ENCODE results near the gene WNT16.
"Not testable (repeated sequence)": the region's sequence is repeated elsewhere in the genome, so short reads cannot be mapped to it uniquely, and the experiment has no call there.

Gene WNT16

GRCh38 chr7:121300685-121301420 lies 27.9 kb upstream of the WNT16 start:
- H3K27ac Mint-ChIP-seq = no peak overlapping the region
- no peaks in the 10 kb centered on the region for H3K4me1 Mint-ChIP-seq (ENCODE audit: low read depth)
- no peaks in the 10 kb centered on the region for H3K9me3 Mint-ChIP-seq (ENCODE audit: low read depth)
- H3K27me3 Mint-ChIP-seq = peaks cover 15% of the 10 kb centered on the region
- H3K36me3 Mint-ChIP-seq = no peaks in the 10 kb centered on the region
- H3K4me3 Mint-ChIP-seq = no peak overlapping the region

- H3K9me3 Mint-ChIP-seq (ENCODE audit: low read depth) = no peaks in the 10 kb centered on the region
- H3K27ac Mint-ChIP-seq = no peak overlapping the region
- H3K36me3 Mint-ChIP-seq = no peaks in the 10 kb centered on the region
- peaks cover 15% of the 10 kb centered on the region for H3K27me3 Mint-ChIP-seq
- peaks cover 2% of the 10 kb centered on the region for H3K4me1 Mint-ChIP-seq (ENCODE audit: low read depth)
- H3K4me3 Mint-ChIP-seq = no peak overlapping the region
Measured at GRCh38 chr7:121301446-121302213, 27.2 kb upstream of the WNT16 start.

- Mint-ChIP-seq H3K4me1 (ENCODE audit: low read depth) (peaks cover 3% of the 10 kb centered on the region), H3K27me3 (peaks cover 15% of the 10 kb centered on the region), H3K4me3 (no peak overlapping the region)
Measured at GRCh38 chr7:121302214-121302745, 26.5 kb upstream of the WNT16 start.

GRCh38 chr7:121303422-121304101 lies 25.2 kb upstream of the WNT16 start:
- Mint-ChIP-seq H3K27me3 (peaks cover 15% of the 10 kb centered on the region), H3K9me3 (ENCODE audit: low read depth) (no peaks in the 10 kb centered on the region), H3K27ac (no peak overlapping the region), H3K4me1 (ENCODE audit: low read depth) (peaks cover 3% of the 10 kb centered on the region), H3K36me3 (no peaks in the 10 kb centered on the region), H3K4me3 (no peak overlapping the region)

More at GRCh38 chr7:121302214-121302745, 26.5 kb upstream of the WNT16 start:
- H3K27ac Mint-ChIP-seq = no peak overlapping the region
- H3K36me3 Mint-ChIP-seq = no peaks in the 10 kb centered on the region
- no peaks in the 10 kb centered on the region for H3K9me3 Mint-ChIP-seq (ENCODE audit: low read depth)

- Mint-ChIP-seq H3K36me3 (no peaks in the 10 kb centered on the region), H3K27me3 (peaks cover 18% of the 10 kb centered on the region), H3K4me1 (ENCODE audit: low read depth) (peaks cover 3% of the 10 kb centered on the region), H3K27ac (no peak overlapping the region), H3K4me3 (no peak overlapping the region), H3K9me3 (ENCODE audit: low read depth) (no peaks in the 10 kb centered on the region)
Measured at GRCh38 chr7:121304102-121304658, 24.6 kb upstream of the WNT16 start.

GRCh38 chr7:121305109-121305508 lies 23.7 kb upstream of the WNT16 start:
- Mint-ChIP-seq H3K4me1 (ENCODE audit: low read depth) (peaks cover 3% of the 10 kb centered on the region), H3K27ac (no peak overlapping the region), H3K36me3 (no peaks in the 10 kb centered on the region), H3K4me3 (no peak overlapping the region), H3K9me3 (ENCODE audit: low read depth) (no peaks in the 10 kb centered on the region), H3K27me3 (peaks cover 16% of the 10 kb centered on the region)

GRCh38 chr7:121306565-121306964 lies 22.2 kb upstream of the WNT16 start:
- Mint-ChIP-seq H3K4me1 (ENCODE audit: low read depth) (peaks cover 3% of the 10 kb centered on the region), H3K4me3 (no peak overlapping the region), H3K9me3 (ENCODE audit: low read depth) (no peaks in the 10 kb centered on the region), H3K27me3 (peaks cover 12% of the 10 kb centered on the region), H3K36me3 (no peaks in the 10 kb centered on the region), H3K27ac (peak overlapping the region; percentile 19)

GRCh38 chr7:121307021-121307574 lies 21.7 kb upstream of the WNT16 start:
- H3K4me1 Mint-ChIP-seq (ENCODE audit: low read depth) = peaks cover 3% of the 10 kb centered on the region
- H3K27me3 Mint-ChIP-seq = peaks cover 9% of the 10 kb centered on the region
- H3K36me3 Mint-ChIP-seq = no peaks in the 10 kb centered on the region
- H3K4me3 Mint-ChIP-seq = no peak overlapping the region
- H3K27ac Mint-ChIP-seq = peak overlapping the region; percentile 19
- H3K9me3 Mint-ChIP-seq (ENCODE audit: low read depth) = no peaks in the 10 kb centered on the region

- Mint-ChIP-seq H3K27ac (no peak overlapping the region), H3K36me3 (no peaks in the 10 kb centered on the region), H3K9me3 (ENCODE audit: low read depth) (no peaks in the 10 kb centered on the region), H3K4me3 (no peak overlapping the region), H3K27me3 (peaks cover 8% of the 10 kb centered on the region), H3K4me1 (ENCODE audit: low read depth) (no peaks in the 10 kb centered on the region)
Measured at GRCh38 chr7:121313220-121313792, 15.5 kb upstream of the WNT16 start.

- H3K27me3 Mint-ChIP-seq = peaks cover 5% of the 10 kb centered on the region
- H3K9me3 Mint-ChIP-seq (ENCODE audit: low read depth) = no peaks in the 10 kb centered on the region
- H3K36me3 Mint-ChIP-seq = no peaks in the 10 kb centered on the region
- H3K4me3 Mint-ChIP-seq = no peak overlapping the region
- no peaks in the 10 kb centered on the region for H3K4me1 Mint-ChIP-seq (ENCODE audit: low read depth)
- H3K27ac Mint-ChIP-seq = no peak overlapping the region
Measured at GRCh38 chr7:121313793-121314676, 14.8 kb upstream of the WNT16 start.

GRCh38 chr7:121315170-121315569 lies 13.6 kb upstream of the WNT16 start:
- H3K36me3 Mint-ChIP-seq; H3K4me1 Mint-ChIP-seq (ENCODE audit: low read depth); H3K4me3 Mint-ChIP-seq; H3K27me3 Mint-ChIP-seq; H3K9me3 Mint-ChIP-seq (ENCODE audit: low read depth); H3K27ac Mint-ChIP-seq: not testable (repeated sequence)

- Mint-ChIP-seq H3K27me3 (peaks cover 19% of the 10 kb centered on the region), H3K9me3 (ENCODE audit: low read depth) (no peaks in the 10 kb centered on the region), H3K36me3 (no peaks in the 10 kb centered on the region), H3K27ac (no peak overlapping the region), H3K4me1 (ENCODE audit: low read depth) (no peaks in the 10 kb centered on the region), H3K4me3 (no peak overlapping the region)
Measured at GRCh38 chr7:121322460-121322859, 6.3 kb upstream of the WNT16 start.

- no peak overlapping the region for H3K27ac Mint-ChIP-seq
- H3K9me3 Mint-ChIP-seq (ENCODE audit: low read depth) = no peaks in the 10 kb centered on the region
- no peak overlapping the region for H3K4me3 Mint-ChIP-seq
- no peaks in the 10 kb centered on the region for H3K36me3 Mint-ChIP-seq
- peaks cover 32% of the 10 kb centered on the region for H3K27me3 Mint-ChIP-seq
- H3K4me1 Mint-ChIP-seq (ENCODE audit: low read depth) = peaks cover 6% of the 10 kb centered on the region
Measured at GRCh38 chr7:121323515-121324302, 5.1 kb upstream of the WNT16 start.

All from activated naive CD8-positive, alpha-beta T cell (primary cell).